ENCODE data around the gene IVNS1ABP. TPM values are rescaled to one million over a fixed set of nuclear protein-coding genes. Genes with fewer than 3 reads are reported as not detected.

IVNS1ABP gene
- total and polyA plus RNA-seq, 10 of the 15 experiments (the other 5 are each of a cell fraction or from before 2014, with no cell fraction given), result 19.2 to 154 (median 43.9) TPM

GRCh38 chr1:185317034-185317885 is at the start of gene IVNS1ABP (continued):
- TF ChIP-seq ZNF592 (IDR thresholded peaks at IDR 0.05) (no peak), BRCA1 (IDR thresholded peaks at IDR 0.05; ENCODE audit: low read depth, low read length) (no peak), CTCF (IDR thresholded peaks at IDR 0.05 in 2 of 3, conservative IDR thresholded peaks at IDR 0.05 in 1 of 3; ENCODE audit: control insufficient read depth in 2 of 3, extremely low read depth in 1 of 3, insufficient read depth in 1 of 3, low read depth in 3 of 3, low read length in 3 of 3) (peak; percentile 44 to 70 (median 57)), BACH1 (IDR thresholded peaks at IDR 0.05; ENCODE audit: borderline replicate concordance) (peak; percentile 97), SUZ12 (IDR thresholded peaks at IDR 0.05; ENCODE audit: unreplicated experiment) (no peak), POLR2AphosphoS5 (IDR thresholded peaks at IDR 0.05; ENCODE audit: low read length) (peak; percentile 98), BCL3 (IDR thresholded peaks at IDR 0.05; ENCODE audit: borderline replicate concordance, insufficient read depth, low read depth, low read length, poor library complexity, severe bottlenecking) (peak; percentile 38), MAX (IDR thresholded peaks at IDR 0.05; ENCODE audit: low read depth, low read length) (peak; percentile 92), RELB (IDR thresholded peaks at IDR 0.05; ENCODE audit: low read depth) (no peak; the same call in 1 of the 2 replicates), JUND (IDR thresholded peaks at IDR 0.05; ENCODE audit: low read depth, low read length) (no peak), TARDBP (IDR thresholded peaks at IDR 0.05; ENCODE audit: borderline replicate concordance) (no peak), CBX5 (IDR thresholded peaks at IDR 0.05; ENCODE audit: low read depth) (peak; percentile 69; the same call in 1 of the 2 replicates), GABPA (IDR thresholded peaks at IDR 0.05; ENCODE audit: low read depth) (peak; percentile 76), ELK1 (IDR thresholded peaks at IDR 0.05; ENCODE audit: low read depth, low read length) (peak; percentile 24; the same call in 1 of the 2 replicates), BMI1 (IDR thresholded peaks at IDR 0.05; ENCODE audit: borderline replicate concordance) (no peak), NR2F1 (conservative IDR thresholded peaks at IDR 0.05) (no peak), EP300 (IDR thresholded peaks at IDR 0.05; ENCODE audit: borderline replicate concordance in 1 of 2, control insufficient read depth in 1 of 2, low read depth in 2 of 2, low read length in 2 of 2) (0 out of 4 replicates have a peak, but pooled peaks of 1 of the 2 experiments have one; percentile 4)

Measured in GM12878 (cell line).